Activated CD8-positive, alpha-beta memory T cell treated with anti-CD3 and anti-CD28 coated beads, Interleukin-2, amount 10 ng/mL, durations not matched to agents 7 days and 5 days (primary cell): ENCODE data around the gene DPEP1. TPM values are rescaled to one million over a fixed set of nuclear protein-coding genes. Genes with fewer than 3 reads are reported as not detected.
"Not testable (repeated sequence)": the region's sequence is repeated elsewhere in the genome, so short reads cannot be mapped to it uniquely, and the experiment has no call there.

Experiments
- ATAC-seq: fragments of 150-1000 bp; cut with Tn5 transposase; one replicate; pipeline ENCODE4 v1.10.0; 2021; ENCODE audit warnings: moderate library complexity
- CTCF ChIA-PET: fragments of 350-600 bp; sonication (Branson Sonifier 250); formaldehyde crosslinking; loops from one replicate; lab custom pipeline; 2021; ENCODE audit warnings: antibody characterized with exemption; lab: Charles Lee
- DNase-seq: peaks from one replicate; pipeline ENCODE4 v3.0.0-alpha.2; 2020
- H3K27ac Mint-ChIP-seq: one replicate; pipeline ENCODE4 v1.8.0; 2021; ENCODE audit warnings: mild to moderate bottlenecking, mixed read lengths
- H3K27me3 Mint-ChIP-seq: one replicate; pipeline ENCODE4 v1.8.0; 2021; ENCODE audit warnings: mixed read lengths
- H3K36me3 Mint-ChIP-seq: one replicate; pipeline ENCODE4 v1.8.0; 2021; ENCODE audit warnings: mild to moderate bottlenecking, mixed read lengths
- H3K4me1 Mint-ChIP-seq: one replicate; pipeline ENCODE4 v1.8.0; 2021; ENCODE audit warnings: mixed read lengths
- H3K4me3 Mint-ChIP-seq: one replicate; pipeline ENCODE4 v1.8.0; 2021; ENCODE audit warnings: mild to moderate bottlenecking, moderate library complexity, mixed read lengths
- H3K9me3 Mint-ChIP-seq: one replicate; pipeline ENCODE4 v1.8.0; 2022; ENCODE audit warnings: low read depth, mixed read lengths
- total RNA-seq, 2 experiments: library from RNA; stranded (reverse); gene quantifications; one replicate each; pipeline ENCODE4 v1.2.3, GENCODE V29; 2021

Gene DPEP1
- total RNA-seq, 2 experiments from 2014 or later, result not detected

GRCh38 chr16:89621698-89622409, 8.4 kb downstream of the DPEP1 start:
- Mint-ChIP-seq H3K27ac (no peak overlapping the region), H3K4me3 (no peak overlapping the region), H3K27me3 (peaks cover 23% of the 10 kb centered on the region), H3K36me3 (peaks cover 2% of the 10 kb centered on the region), H3K9me3 (peaks cover 3% of the 10 kb centered on the region), H3K4me1 (peaks cover 4% of the 10 kb centered on the region)
- ATAC-seq (no peak), DNase-seq (no peak)
- CTCF ChIA-PET, result no interaction called here

DNA sequence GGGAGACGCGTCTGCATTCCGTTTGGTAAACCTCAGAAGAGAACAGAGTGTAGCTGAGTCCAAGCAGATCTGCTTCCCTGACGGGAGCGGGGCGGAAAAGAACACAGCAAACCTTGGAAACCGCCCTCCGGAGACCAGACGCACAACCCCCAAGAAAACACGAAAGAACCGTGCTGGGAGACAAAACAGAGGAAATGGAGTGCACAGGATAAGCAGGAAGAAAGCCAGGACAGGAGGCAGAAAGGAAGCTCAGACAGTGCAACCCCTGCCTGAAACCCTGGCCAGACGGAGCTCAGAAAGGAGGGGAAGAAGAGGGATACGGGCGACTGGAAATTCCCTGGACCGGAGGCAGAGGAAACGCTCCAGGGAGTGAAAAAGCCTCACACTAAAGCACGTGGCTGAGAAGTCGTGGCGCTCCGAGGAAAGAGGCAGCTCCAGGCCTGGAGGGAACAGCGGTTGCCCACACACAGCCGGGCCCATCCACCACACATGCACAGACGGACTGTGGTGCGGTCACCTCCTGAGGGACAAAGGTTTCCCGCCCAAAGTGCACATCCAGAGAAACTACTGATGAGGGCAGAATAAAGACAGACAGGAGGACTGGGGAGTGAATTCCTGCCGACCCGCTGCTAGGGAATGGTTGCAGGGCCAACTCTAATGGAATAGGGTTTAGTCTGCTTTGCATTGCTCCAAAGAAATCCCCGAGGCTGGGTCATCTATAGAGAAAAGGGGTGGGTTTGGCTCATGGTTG, 10.2 kb downstream of the DPEP1 start:
- Mint-ChIP-seq H3K4me3 (no peak overlapping the region), H3K27me3 (peaks cover 23% of the 10 kb centered on the region), H3K4me1 (no peaks in the 10 kb centered on the region), H3K9me3 (no peaks in the 10 kb centered on the region), H3K36me3 (no peaks in the 10 kb centered on the region), H3K27ac (no peak overlapping the region)
- ATAC-seq (no peak), DNase-seq (no peak)
- CTCF ChIA-PET, result no interaction called here

- DNase-seq (no peak), ATAC-seq (no peak)
- Mint-ChIP-seq H3K36me3 (no peaks in the 10 kb centered on the region), H3K27me3 (peaks cover 23% of the 10 kb centered on the region), H3K4me1 (no peaks in the 10 kb centered on the region), H3K4me3 (no peak overlapping the region), H3K9me3 (no peaks in the 10 kb centered on the region), H3K27ac (no peak overlapping the region)
- CTCF ChIA-PET, result no interaction called here
Measured at GRCh38 chr16:89624777-89625761, 11.6 kb downstream of the DPEP1 start.

- H3K9me3 Mint-ChIP-seq, result no peaks in the 10 kb centered on the region
- no peaks in the 10 kb centered on the region for H3K36me3 Mint-ChIP-seq
- H3K4me3 Mint-ChIP-seq, result no peak overlapping the region
- ATAC-seq (no peak), DNase-seq (no peak)
- no peak overlapping the region for H3K27ac Mint-ChIP-seq
- H3K4me1 Mint-ChIP-seq, result no peaks in the 10 kb centered on the region
- CTCF ChIA-PET, result no interaction called here
- peaks cover 3% of the 10 kb centered on the region for H3K27me3 Mint-ChIP-seq
Measured at GRCh38 chr16:89629827-89630610, 16.6 kb downstream of the DPEP1 start.

DNA sequence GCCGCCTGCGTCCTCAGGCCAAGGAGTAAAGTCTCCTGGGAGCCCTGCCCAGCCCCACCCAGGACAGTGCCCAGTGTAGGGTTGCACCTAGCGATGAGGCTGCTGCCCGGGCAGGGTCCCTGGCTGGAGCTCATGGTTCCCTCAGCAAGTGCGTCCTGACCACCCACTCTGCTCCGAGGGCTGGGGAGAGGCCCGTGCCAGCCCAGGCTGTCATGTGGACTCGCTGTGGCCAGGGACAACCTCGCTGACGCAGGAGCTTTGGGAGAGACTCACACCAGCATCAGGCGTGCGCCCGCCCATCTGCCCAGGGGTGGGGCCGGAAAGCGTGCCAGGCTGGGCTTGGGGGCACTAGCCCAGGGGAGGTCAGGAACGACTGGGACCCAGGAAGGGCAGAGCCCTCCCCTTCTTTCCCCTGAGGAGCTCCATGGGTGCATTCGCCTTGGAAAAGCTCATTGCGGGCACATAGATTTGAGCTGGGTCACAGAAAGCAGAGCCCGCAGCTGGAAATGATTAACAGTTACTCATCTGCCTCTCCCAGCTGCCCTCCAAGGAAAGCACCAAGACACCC, 19.7 kb downstream of the DPEP1 start:
- Mint-ChIP-seq H3K4me3 (no peak overlapping the region), H3K9me3 (no peaks in the 10 kb centered on the region), H3K4me1 (no peaks in the 10 kb centered on the region), H3K27ac (no peak overlapping the region), H3K27me3 (no peaks in the 10 kb centered on the region), H3K36me3 (no peaks in the 10 kb centered on the region)
- CTCF ChIA-PET, result interaction anchor here (1.0 to 1.2 kb wide), 2 partner anchors 10 to 13 kb away, joined by 3 read pairs; no protein-coding TSS in a partner anchor
- DNase-seq (no peak), ATAC-seq (no peak)

- H3K27ac Mint-ChIP-seq, ATAC-seq, DNase-seq, H3K4me3 Mint-ChIP-seq, H3K36me3 Mint-ChIP-seq, H3K4me1 Mint-ChIP-seq, CTCF ChIA-PET, H3K9me3 Mint-ChIP-seq, H3K27me3 Mint-ChIP-seq: not testable (repeated sequence)
Measured at GRCh38 chr16:89634463-89635385, 21.3 kb downstream of the DPEP1 start.

GRCh38 chr16:89636663-89637062, 23.2 kb downstream of the DPEP1 start:
- no peak overlapping the region for H3K27ac Mint-ChIP-seq

GRCh38 chr16:89637379-89637778, 23.9 kb downstream of the DPEP1 start:
- DNase-seq, result no peak
- peaks cover 7% of the 10 kb centered on the region for H3K4me1 Mint-ChIP-seq
- CTCF ChIA-PET, result no interaction called here
- H3K4me3 Mint-ChIP-seq, result no peak overlapping the region
- no peaks in the 10 kb centered on the region for H3K9me3 Mint-ChIP-seq
- no peak overlapping the region for H3K27ac Mint-ChIP-seq
- no peaks in the 10 kb centered on the region for H3K27me3 Mint-ChIP-seq
- ATAC-seq, result no peak
- H3K36me3 Mint-ChIP-seq, result no peaks in the 10 kb centered on the region

More at GRCh38 chr16:89636663-89637062, 23.2 kb downstream of the DPEP1 start:
- no peaks in the 10 kb centered on the region for H3K36me3 Mint-ChIP-seq
- CTCF ChIA-PET, result no interaction called here
- no peak overlapping the region for H3K4me3 Mint-ChIP-seq
- no peaks in the 10 kb centered on the region for H3K9me3 Mint-ChIP-seq
- no peak for DNase-seq
- no peak for ATAC-seq
- H3K4me1 Mint-ChIP-seq, result peaks cover 7% of the 10 kb centered on the region
- H3K27me3 Mint-ChIP-seq, result no peaks in the 10 kb centered on the region

DNA sequence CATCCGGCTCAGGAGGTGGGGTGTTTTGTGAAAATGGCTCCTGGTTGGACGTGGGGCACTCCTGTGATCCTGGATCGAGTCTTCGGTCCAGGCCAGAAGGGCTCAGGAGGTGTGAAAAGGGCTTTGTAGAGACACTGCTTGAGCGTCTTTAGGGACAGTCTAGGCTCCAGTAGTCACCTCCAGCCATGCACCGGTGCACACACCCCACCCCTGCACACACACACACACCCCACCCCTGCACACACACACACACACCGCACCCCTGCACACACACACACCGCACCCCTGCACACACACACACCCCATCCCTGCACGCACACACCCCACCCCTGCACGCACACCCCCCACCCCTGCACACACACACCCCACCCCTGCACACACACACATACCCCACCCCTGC, 25.0 kb downstream of the DPEP1 start:
- Mint-ChIP-seq H3K4me1 (peaks cover 7% of the 10 kb centered on the region), H3K27me3 (no peaks in the 10 kb centered on the region), H3K27ac (no peak overlapping the region), H3K9me3 (no peaks in the 10 kb centered on the region), H3K36me3 (no peaks in the 10 kb centered on the region), H3K4me3 (no peak overlapping the region)
- no peak for ATAC-seq
- DNase-seq, result no peak
- CTCF ChIA-PET, result no interaction called here

DNA sequence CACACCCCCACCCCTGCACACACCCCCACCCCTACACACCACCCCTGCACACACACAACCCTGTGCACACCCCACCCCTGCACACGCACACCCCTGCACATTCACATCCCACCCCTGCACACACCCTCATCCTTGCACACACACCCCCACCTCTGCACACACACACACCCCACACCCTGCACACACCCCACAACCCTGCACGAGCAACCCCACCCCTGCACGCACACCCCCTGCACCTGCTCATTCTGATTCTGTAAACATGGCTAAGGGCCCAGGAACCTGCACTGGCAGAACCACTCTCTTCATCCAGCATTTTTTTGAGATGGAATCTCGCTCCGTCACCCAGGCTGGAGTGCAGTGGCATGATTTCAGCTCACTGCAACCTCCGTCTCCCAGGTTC, 25.9 kb downstream of the DPEP1 start:
- Mint-ChIP-seq H3K4me3 (no peak overlapping the region), H3K4me1 (peaks cover 7% of the 10 kb centered on the region), H3K36me3 (no peaks in the 10 kb centered on the region), H3K9me3 (no peaks in the 10 kb centered on the region), H3K27ac (no peak overlapping the region), H3K27me3 (no peaks in the 10 kb centered on the region)
- no peak for ATAC-seq
- no peak for DNase-seq
- CTCF ChIA-PET, result no interaction called here

DNA sequence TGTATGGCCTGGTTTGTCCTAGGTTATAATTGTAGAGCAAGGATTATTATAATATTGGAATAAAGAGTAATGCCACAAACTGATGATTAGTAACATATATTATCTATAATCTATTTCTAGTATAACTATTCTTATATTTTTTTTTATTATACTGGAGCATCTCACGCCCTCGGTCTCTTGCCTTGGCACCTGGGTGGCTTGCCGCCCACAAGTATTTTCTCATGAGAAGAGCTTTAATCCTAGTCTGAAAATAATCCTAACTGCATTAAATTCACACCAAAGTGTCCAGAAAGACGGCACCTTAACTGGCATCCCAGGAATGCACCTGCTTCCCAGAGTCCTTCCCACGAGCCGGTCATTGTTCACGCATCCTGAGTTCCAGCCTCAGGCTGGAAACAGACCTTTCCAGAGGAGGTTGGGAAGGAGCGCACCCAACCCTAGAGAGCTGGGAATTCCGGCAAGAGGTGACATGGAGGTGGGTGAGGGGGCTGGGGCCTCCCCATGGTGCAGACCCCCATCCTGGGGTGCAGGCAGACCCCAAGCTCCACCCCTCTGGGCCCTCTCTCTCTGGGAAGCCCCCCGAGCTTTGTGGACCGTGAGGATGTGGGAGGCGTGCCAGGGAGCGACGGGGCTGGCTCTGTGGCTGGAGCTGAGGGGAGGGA, 28.1 kb downstream of the DPEP1 start:
- ATAC-seq (no peak), DNase-seq (no peak)
- Mint-ChIP-seq H3K9me3 (no peaks in the 10 kb centered on the region), H3K36me3 (peaks cover 8% of the 10 kb centered on the region), H3K4me1 (peaks cover 7% of the 10 kb centered on the region), H3K4me3 (no peak overlapping the region), H3K27ac (no peak overlapping the region), H3K27me3 (no peaks in the 10 kb centered on the region)
- CTCF ChIA-PET, result interaction anchor here (1.0 to 1.7 kb wide), 4 partner anchors 12 to 42 kb away, joined by 3 to 7 read pairs (median 4); partner anchors contain the start of genes CHMP1A and SPATA33
